ENCODE measurements around the gene LRCOL1.

DNA sequence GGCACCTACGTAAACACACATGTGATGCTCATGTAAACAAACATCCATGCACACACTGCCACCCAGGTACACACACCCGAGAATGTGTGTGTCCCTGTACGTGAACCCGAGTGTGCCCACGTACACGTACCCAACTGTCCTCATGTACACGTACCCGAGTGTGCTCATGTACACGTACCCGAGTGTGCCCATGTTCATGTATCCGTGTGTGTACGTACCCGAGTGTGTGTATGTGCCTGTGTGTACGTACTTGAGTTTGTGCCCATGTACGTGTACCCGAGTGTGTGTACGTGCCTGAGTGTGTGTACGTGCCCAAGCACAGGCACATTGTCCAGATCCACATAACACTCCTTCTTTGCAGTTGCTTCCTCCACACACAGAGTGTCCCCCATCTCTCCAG, 45.0 kb downstream of the LRCOL1 start:
- TF ChIP-seq EZH2 (IDR thresholded peaks at IDR 0.05): no peak
- TF ChIP-seq POLR2A (IDR thresholded peaks at IDR 0.05; ENCODE audit: borderline replicate concordance, extremely low read depth, insufficient read depth, insufficient read length): no peak
- TF ChIP-seq, protein P1, sequence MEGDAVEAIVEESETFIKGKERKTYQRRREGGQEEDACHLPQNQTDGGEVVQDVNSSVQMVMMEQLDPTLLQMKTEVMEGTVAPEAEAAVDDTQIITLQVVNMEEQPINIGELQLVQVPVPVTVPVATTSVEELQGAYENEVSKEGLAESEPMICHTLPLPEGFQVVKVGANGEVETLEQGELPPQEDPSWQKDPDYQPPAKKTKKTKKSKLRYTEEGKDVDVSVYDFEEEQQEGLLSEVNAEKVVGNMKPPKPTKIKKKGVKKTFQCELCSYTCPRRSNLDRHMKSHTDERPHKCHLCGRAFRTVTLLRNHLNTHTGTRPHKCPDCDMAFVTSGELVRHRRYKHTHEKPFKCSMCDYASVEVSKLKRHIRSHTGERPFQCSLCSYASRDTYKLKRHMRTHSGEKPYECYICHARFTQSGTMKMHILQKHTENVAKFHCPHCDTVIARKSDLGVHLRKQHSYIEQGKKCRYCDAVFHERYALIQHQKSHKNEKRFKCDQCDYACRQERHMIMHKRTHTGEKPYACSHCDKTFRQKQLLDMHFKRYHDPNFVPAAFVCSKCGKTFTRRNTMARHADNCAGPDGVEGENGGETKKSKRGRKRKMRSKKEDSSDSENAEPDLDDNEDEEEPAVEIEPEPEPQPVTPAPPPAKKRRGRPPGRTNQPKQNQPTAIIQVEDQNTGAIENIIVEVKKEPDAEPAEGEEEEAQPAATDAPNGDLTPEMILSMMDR (IDR thresholded peaks at IDR 0.05 in 2 of 3, conservative IDR thresholded peaks at IDR 0.05 in 1 of 3; ENCODE audit: borderline replicate concordance in 1 of 3, insufficient read depth in 1 of 3, low read depth in 2 of 3, low read length in 2 of 3): no peak
- TF ChIP-seq POLR2AphosphoS5 (IDR thresholded peaks at IDR 0.05; ENCODE audit: low read depth, low read length): no peak
- TF ChIP-seq JUND (IDR thresholded peaks at IDR 0.05): no peak
- TF ChIP-seq EGR1 (IDR thresholded peaks at IDR 0.05; ENCODE audit: low read depth): no peak
- TF ChIP-seq, protein P2, sequence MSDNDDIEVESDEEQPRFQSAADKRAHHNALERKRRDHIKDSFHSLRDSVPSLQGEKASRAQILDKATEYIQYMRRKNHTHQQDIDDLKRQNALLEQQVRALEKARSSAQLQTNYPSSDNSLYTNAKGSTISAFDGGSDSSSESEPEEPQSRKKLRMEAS (IDR thresholded peaks at IDR 0.05): no peak
- TF ChIP-seq YY1 (IDR thresholded peaks at IDR 0.05; ENCODE audit: extremely low read depth, insufficient replicate concordance, low read depth, low read length): no peak
- no peak for TF ChIP-seq EZH2phosphoT487 (IDR thresholded peaks at IDR 0.05; ENCODE audit: borderline replicate concordance)
- no peak for TF ChIP-seq RAD21 (IDR thresholded peaks at IDR 0.05; ENCODE audit: low read depth)
